OCI-LY1 (cell line): ENCODE data around the gene CBS.
"Not testable (repeated sequence)": the region's sequence is repeated elsewhere in the genome, so short reads cannot be mapped to it uniquely, and the experiment has no call there.

Source experiments
- H2AFZ ChIP-seq: fragments of 200-600 bp; sonication (generic), shearing (Covaris generic); 2 replicates; pipeline ENCODE4 v1.6.0; 2014; ENCODE audit warnings: antibody characterized with exemption, mild to moderate bottlenecking, low read length
- H3F3A ChIP-seq: fragments of 200-600 bp; sonication (generic), shearing (Covaris generic); 2 replicates; pipeline ENCODE4 v1.6.0; 2014; ENCODE audit warnings: mild to moderate bottlenecking, antibody characterized with exemption, low read length, moderate library complexity; ENCODE audit not compliant: insufficient read depth
- H3K27ac ChIP-seq: fragments of 200-600 bp; sonication (generic); 2 replicates; pipeline ENCODE4 v1.5.1; 2014; ENCODE audit warnings: low read length, mixed run types, mild to moderate bottlenecking, low read depth; ENCODE audit not compliant: poor library complexity, severe bottlenecking
- H3K27me3 ChIP-seq: fragments of 200-600 bp; sonication (generic); 2 replicates; pipeline ENCODE4 v1.6.0; 2014; ENCODE audit warnings: antibody characterized with exemption, mild to moderate bottlenecking, low read length, moderate library complexity; ENCODE audit not compliant: insufficient read depth
- H3K36me3 ChIP-seq: fragments of 200-600 bp; sonication (generic); 2 replicates; pipeline ENCODE4 v1.6.1; 2014; ENCODE audit warnings: mild to moderate bottlenecking, antibody characterized with exemption, low read length, moderate library complexity, mixed read lengths; ENCODE audit not compliant: insufficient read depth
- H3K4me1 ChIP-seq: fragments of 200-600 bp; sonication (generic); 2 replicates; pipeline ENCODE4 v1.5.1; 2014; ENCODE audit warnings: mild to moderate bottlenecking, low read length, moderate library complexity; ENCODE audit not compliant: insufficient read depth, severe bottlenecking
- H3K4me2 ChIP-seq: fragments of 200-600 bp; sonication (generic), shearing (Covaris generic); 2 replicates; pipeline ENCODE4 v1.6.1; 2014; ENCODE audit warnings: low read length
- H3K4me3 ChIP-seq: fragments of 200-600 bp; sonication (generic); 2 replicates; pipeline ENCODE4 v1.5.1; 2014; ENCODE audit warnings: low read length, low read depth, mild to moderate bottlenecking, mixed read lengths; ENCODE audit not compliant: poor library complexity, severe bottlenecking
- H3K79me2 ChIP-seq: fragments of 200-600 bp; shearing (Covaris generic); 2 replicates; pipeline ENCODE4 v1.6.1; 2016; ENCODE audit warnings: mixed run types, low read length, mixed read lengths; ENCODE audit not compliant: insufficient read depth
- H3K9ac ChIP-seq: fragments of 200-600 bp; sonication (generic), shearing (Covaris generic); 2 replicates; pipeline ENCODE4 v1.6.1; 2014; ENCODE audit warnings: mild to moderate bottlenecking, low read length, mixed read lengths
- H3K9me2 ChIP-seq: fragments of 200-600 bp; sonication (generic), shearing (Covaris generic); 2 replicates; pipeline ENCODE4 v1.6.1; 2014; ENCODE audit warnings: low read depth, mild to moderate bottlenecking, low read length, mixed read lengths
- H3K9me3 ChIP-seq: fragments of 200-600 bp; shearing (Covaris generic); 2 replicates; pipeline ENCODE4 v1.6.1; 2014; ENCODE audit warnings: low read length, mixed read lengths
- H4K20me1 ChIP-seq: fragments of 200-600 bp; sonication (generic), shearing (Covaris generic); 2 replicates; pipeline ENCODE4 v1.6.0; 2016; ENCODE audit warnings: mild to moderate bottlenecking, low read length; ENCODE audit not compliant: insufficient read depth

The CBS gene

DNA sequence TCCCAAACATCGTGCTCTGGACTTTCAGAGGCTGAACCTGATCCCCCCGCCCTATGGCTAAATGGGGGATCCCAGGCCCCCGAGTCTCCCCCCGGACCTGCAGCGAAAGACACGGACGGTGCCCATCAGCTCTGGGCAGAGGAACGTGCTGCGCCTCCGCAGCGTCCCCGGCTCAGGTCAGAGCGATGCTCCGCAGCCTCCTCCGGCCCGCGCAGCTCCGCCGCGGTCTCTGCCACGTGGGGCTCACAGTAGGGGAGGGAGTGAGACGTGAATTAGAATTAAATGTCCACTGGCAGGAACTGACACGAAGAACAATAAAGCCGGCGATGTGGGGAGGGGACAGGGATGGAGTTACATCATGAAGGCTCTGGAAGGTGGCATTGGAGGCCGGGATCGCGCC, 1.0 kb upstream of the CBS start:
- not testable (repeated sequence) for H3K9me2 ChIP-seq, H3K4me2 ChIP-seq, H3F3A ChIP-seq, H3K9ac ChIP-seq, H2AFZ ChIP-seq, H3K36me3 ChIP-seq, H4K20me1 ChIP-seq, H3K27ac ChIP-seq, H3K9me3 ChIP-seq, H3K79me2 ChIP-seq, H3K27me3 ChIP-seq, H3K4me3 ChIP-seq, H3K4me1 ChIP-seq

DNA sequence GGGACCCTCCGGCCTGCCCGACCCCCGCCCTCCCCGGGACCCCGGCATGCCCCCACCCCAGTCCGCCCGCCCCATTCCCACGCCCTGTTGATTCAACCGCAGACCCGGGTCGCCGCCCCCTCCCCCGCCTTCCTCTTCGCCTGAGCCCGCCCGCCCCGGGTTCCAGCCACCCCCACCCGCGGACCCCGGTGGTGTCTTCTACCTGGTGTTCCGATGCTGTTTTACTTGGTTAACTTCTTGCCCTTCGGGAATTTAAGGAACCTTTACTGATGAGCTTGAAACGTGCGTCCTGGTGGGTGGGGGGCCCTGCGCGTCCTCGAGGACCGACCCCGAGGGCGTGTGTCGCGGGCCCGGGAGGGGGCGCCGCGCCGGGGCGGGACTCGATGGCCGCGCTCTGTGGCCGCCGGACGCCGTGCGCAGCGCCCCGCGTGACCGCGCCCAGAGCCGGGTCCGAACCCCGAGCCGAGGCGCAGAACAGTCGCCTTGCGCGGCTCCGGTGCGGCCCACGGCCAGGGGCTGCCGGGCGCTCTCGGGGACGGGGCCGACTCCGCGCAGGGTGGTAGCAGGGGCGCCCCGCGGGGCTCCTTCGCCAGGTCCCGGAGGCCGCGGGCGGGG, 495 bp upstream of the CBS start:
- not testable (repeated sequence) for H3K27me3 ChIP-seq, H3K79me2 ChIP-seq

DNA sequence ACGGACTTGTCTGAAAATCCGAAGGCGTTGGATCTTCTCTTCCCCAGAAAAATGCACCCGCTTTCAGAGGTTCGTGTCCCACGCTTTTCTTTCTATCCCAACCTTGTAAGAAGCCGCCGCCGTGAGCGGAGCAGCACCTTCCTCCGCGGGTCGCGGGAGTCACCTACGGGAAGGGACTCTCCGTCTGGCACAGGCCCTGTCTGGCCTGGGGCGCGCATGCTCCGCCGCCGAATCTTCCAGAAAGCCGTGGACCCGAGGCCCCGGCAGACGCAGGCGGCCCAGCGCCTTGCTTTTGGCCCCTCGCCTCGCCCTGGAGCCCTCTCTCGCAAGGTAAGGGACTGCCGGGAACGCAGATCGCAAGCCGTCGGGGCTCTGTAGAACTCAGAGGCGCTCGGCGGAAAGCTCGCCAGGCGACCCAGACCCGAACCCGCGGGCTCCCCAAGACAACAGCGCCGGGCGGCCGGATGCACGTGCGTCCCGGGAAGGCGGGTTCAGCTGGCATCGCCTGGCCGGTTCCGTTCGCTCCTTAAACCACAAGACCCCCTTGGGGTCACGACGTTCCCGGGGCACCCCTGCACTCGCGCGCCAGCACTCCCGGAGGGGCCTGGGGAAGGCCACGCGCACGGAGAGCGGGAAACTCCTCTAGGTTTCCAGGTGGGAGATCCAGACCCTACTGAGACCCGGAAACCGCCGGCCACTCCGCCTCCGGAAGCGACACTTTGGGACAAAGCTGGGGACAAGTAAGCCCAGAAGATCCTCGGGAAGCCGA, 1.1 kb downstream of the CBS start:
- H3K4me3 ChIP-seq, H3K27ac ChIP-seq, H2AFZ ChIP-seq, H3K79me2 ChIP-seq, H3K4me2 ChIP-seq, H3F3A ChIP-seq, H3K9ac ChIP-seq, H3K4me1 ChIP-seq, H3K27me3 ChIP-seq, H3K36me3 ChIP-seq, H3K9me2 ChIP-seq, H3K9me3 ChIP-seq, H4K20me1 ChIP-seq: not testable (repeated sequence)

More for the DNA sequence above, 495 bp upstream of the CBS start:
- not testable (repeated sequence) for H3K9me2 ChIP-seq, H4K20me1 ChIP-seq, H3K27ac ChIP-seq, H3K9me3 ChIP-seq, H3F3A ChIP-seq, H3K9ac ChIP-seq, H3K4me1 ChIP-seq, H3K4me2 ChIP-seq, H2AFZ ChIP-seq, H3K36me3 ChIP-seq, H3K4me3 ChIP-seq

DNA sequence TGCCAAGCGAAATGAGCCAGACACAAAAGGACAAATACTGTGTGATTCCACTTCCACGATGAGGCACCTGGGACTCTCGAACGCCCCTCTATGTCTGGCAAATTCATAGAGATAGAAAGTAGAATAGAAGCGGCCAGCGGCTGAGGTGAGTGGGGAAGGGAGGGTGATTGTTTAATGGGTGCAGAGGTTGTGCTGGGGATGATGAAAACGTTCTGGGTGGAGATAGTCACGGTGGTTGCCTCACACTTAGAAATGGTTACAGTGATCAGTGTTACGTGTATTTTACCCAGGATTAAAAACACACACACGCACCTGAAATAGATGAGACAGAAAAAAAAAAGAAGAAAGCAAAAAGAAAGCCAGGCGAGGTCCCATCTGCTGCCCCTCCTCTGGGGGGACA, 2.9 kb downstream of the CBS start:
- H3K27ac ChIP-seq, H4K20me1 ChIP-seq, H3K9me3 ChIP-seq, H3K27me3 ChIP-seq, H3K4me1 ChIP-seq, H2AFZ ChIP-seq, H3K9ac ChIP-seq, H3K79me2 ChIP-seq, H3F3A ChIP-seq, H3K9me2 ChIP-seq, H3K36me3 ChIP-seq, H3K4me2 ChIP-seq, H3K4me3 ChIP-seq: not testable (repeated sequence)

DNA sequence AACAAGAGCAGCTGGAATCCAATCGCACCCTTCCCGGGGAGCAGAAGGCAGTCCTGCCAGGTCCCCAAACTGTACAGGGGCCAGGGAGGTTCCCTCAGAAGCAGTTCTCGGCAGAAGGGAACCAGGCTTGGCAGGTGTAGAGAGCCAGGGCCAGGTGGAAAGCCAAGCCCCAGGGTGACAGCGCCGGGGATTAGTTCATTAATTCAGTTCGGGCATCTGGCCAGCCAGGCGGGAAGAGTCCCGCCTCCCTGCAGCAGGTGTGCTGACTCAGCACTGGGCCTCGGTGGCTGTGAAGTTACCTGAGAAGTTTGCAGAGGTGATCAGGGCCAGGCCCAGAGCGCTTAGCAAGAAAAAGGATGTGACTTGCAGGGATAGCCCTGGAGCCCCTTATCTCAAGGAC, 6.0 kb downstream of the CBS start:
- H3K27ac ChIP-seq, H3K9me2 ChIP-seq: not testable (repeated sequence)

DNA sequence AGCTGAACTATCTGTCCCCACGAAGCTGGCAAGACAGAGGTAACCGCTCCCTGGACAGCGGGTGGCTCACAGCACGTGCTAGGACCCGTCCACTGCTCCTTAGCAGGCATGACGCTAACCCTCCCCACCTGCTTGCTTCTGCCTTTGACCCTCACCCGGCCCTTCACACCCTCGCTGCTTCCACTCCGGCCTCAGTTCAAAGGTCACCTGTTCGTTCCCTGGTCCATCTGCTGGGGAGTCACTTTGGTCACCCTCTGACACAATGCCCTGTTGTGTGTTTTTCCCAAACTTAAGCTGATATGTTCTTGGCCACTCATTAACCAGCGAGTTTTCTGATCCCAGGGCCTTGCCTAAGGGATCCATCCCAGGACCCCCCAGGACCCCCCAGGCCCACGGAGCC, 7.6 kb downstream of the CBS start:
- not testable (repeated sequence) for H3K4me2 ChIP-seq, H4K20me1 ChIP-seq, H3K9me3 ChIP-seq, H3F3A ChIP-seq, H3K36me3 ChIP-seq, H2AFZ ChIP-seq, H3K27ac ChIP-seq, H3K4me1 ChIP-seq, H3K79me2 ChIP-seq, H3K4me3 ChIP-seq, H3K27me3 ChIP-seq, H3K9me2 ChIP-seq, H3K9ac ChIP-seq

More for the DNA sequence above, 6.0 kb downstream of the CBS start:
- not testable (repeated sequence) for H3K27me3 ChIP-seq, H4K20me1 ChIP-seq, H3K4me2 ChIP-seq, H3K4me3 ChIP-seq, H3K4me1 ChIP-seq, H3F3A ChIP-seq, H3K9me3 ChIP-seq, H2AFZ ChIP-seq, H3K36me3 ChIP-seq, H3K9ac ChIP-seq, H3K79me2 ChIP-seq

DNA sequence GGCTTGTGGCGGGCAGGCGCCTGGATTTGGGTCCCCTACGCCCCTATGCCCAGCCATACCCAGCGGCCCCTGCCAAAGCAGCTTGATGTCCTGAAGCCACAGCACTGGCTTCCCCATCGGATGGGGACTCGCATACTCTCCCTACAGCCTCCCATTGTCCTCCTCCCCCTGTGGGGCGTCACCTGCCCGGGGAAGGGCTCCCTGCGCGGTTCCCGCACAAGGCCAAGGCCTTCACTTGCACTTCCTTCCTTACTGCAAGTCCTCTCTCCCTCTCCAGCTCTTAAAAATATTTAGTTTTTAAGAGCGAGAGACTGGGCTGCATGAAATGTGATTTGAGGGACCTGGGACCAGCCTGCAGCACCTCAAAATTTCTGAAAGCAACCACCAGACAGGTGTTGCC, 8.9 kb downstream of the CBS start:
- not testable (repeated sequence) for H3K4me1 ChIP-seq, H3K9me2 ChIP-seq, H3F3A ChIP-seq, H3K9ac ChIP-seq, H3K9me3 ChIP-seq, H4K20me1 ChIP-seq, H3K27me3 ChIP-seq, H2AFZ ChIP-seq, H3K36me3 ChIP-seq, H3K4me3 ChIP-seq, H3K4me2 ChIP-seq, H3K79me2 ChIP-seq, H3K27ac ChIP-seq

DNA sequence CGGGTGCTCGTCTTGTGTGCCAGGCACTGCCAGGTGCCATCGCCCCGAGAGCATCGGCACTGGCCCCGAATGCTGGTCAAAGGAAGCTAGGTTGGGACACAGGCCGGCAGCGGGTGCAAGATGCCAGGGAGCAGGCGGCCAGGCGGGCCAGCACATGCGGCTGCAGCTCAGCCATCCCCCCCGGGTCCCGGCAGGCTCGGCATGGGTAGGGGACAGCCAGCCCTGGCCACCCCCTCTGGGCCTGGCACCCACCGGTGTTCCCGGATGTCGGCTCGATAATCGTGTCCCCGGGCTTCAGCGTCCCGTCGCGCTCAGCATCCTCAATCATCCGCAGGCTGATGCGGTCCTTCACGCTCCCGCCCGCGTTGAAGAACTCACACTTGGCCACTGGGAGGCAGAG, 9.6 kb downstream of the CBS start:
- H3K4me3 ChIP-seq, result not testable (repeated sequence)

More for the DNA sequence above, 9.6 kb downstream of the CBS start:
- not testable (repeated sequence) for H3K9me2 ChIP-seq, H3K36me3 ChIP-seq, H2AFZ ChIP-seq, H3K27me3 ChIP-seq, H4K20me1 ChIP-seq, H3K4me2 ChIP-seq, H3F3A ChIP-seq, H3K79me2 ChIP-seq, H3K4me1 ChIP-seq, H3K9ac ChIP-seq, H3K27ac ChIP-seq, H3K9me3 ChIP-seq
